IMR-90 (cell line): ENCODE results near the gene KLHL3. TPM values are rescaled to one million over a fixed set of nuclear protein-coding genes. Genes with fewer than 3 reads are reported as not detected.

Experiments used
- ATAC-seq: fragments of 200-7000 bp; cut with Tn5 transposase; 2 replicates; pipeline ENCODE4 v1.9.1; 2020; ENCODE audit warnings: low read depth, mild to moderate bottlenecking, moderate library complexity
- BruUV-seq: library from RNA; stranded (reverse); fragments of 400-500 nt; replicated peaks from 2 replicates; lab custom pipeline; 2021; lab: Mats Ljungman, UMichigan
- CTCF ChIA-PET: fragments of 300-600 bp; formaldehyde crosslinking; extraction: SDS; loops from one replicate; lab custom pipeline; 2021; ENCODE audit warnings: antibody characterized with exemption; lab: Yijun Ruan, JAX
- POLR2A ChIA-PET: fragments of 300-600 bp; sonication (Branson Sonifier 250); formaldehyde crosslinking; loops from one replicate; lab custom pipeline; 2022; ENCODE audit warnings: antibody characterized with exemption; ENCODE audit not compliant: unreplicated experiment; lab: Charles Lee
- DNase-seq: peaks from one replicate; pipeline ENCODE4 v3.0.0; 2013
- H2AFZ ChIP-seq: replicated peaks from 2 replicates; pipeline ENCODE3; 2013; ENCODE audit warnings: low read length, mild to moderate bottlenecking; ENCODE audit not compliant: poor library complexity
- H2AK5ac ChIP-seq: 2 replicates; pipeline ENCODE4 v1.6.1; 2013; ENCODE audit warnings: low read depth, low read length, inconsistent platforms
- H2AK9ac ChIP-seq: replicated peaks from 2 replicates; pipeline ENCODE3; 2013; ENCODE audit warnings: mild to moderate bottlenecking, low read depth, low read length, moderate library complexity; ENCODE audit not compliant: poor library complexity
- H2BK120ac ChIP-seq: 2 replicates; pipeline ENCODE4 v1.6.1; 2013; ENCODE audit warnings: low read depth, low read length, inconsistent platforms
- H2BK15ac ChIP-seq: 3 replicates; pipeline ENCODE4 v1.6.1; 2013; ENCODE audit warnings: low read depth, low read length, inconsistent platforms
- H2BK20ac ChIP-seq: 2 replicates; pipeline ENCODE4 v1.6.1; 2013; ENCODE audit warnings: low read depth, mild to moderate bottlenecking, inconsistent platforms, low read length, moderate library complexity
- H2BK5ac ChIP-seq: 2 replicates; pipeline ENCODE4 v1.6.1; 2013; ENCODE audit warnings: mild to moderate bottlenecking, low read depth, low read length, inconsistent platforms; ENCODE audit not compliant: poor library complexity, severe bottlenecking
- H3K14ac ChIP-seq: replicated peaks from 2 replicates; pipeline ENCODE4 v1.6.1; 2013; ENCODE audit warnings: low read depth, low read length, inconsistent platforms
- H3K18ac ChIP-seq: 2 replicates; pipeline ENCODE4 v1.6.1; 2013; ENCODE audit warnings: low read depth, low read length, control low read depth
- H3K23ac ChIP-seq: 2 replicates; pipeline ENCODE4 v1.6.1; 2013; ENCODE audit warnings: low read depth, low read length, inconsistent platforms
- H3K27ac ChIP-seq: 2 replicates; pipeline ENCODE4 v1.5.1; 2013; ENCODE audit warnings: mild to moderate bottlenecking, control low read depth, low read length; ENCODE audit not compliant: insufficient read depth
- H3K27me3 ChIP-seq: 2 replicates; pipeline ENCODE4 v1.6.1; 2013; ENCODE audit warnings: low read length; ENCODE audit not compliant: control insufficient read depth, insufficient read depth
- H3K36me3 ChIP-seq: 2 replicates; pipeline ENCODE4 v1.6.1; 2013; ENCODE audit warnings: low read length, mixed read lengths; ENCODE audit not compliant: control insufficient read depth, insufficient read depth
- H3K4ac ChIP-seq: 2 replicates; pipeline ENCODE4 v1.6.1; 2013; ENCODE audit warnings: low read depth, low read length, inconsistent platforms
- H3K4me1 ChIP-seq: 2 replicates; pipeline ENCODE4 v1.6.1; 2013; ENCODE audit warnings: low read length, mixed read lengths; ENCODE audit not compliant: control insufficient read depth, insufficient read depth
- H3K4me2 ChIP-seq: 2 replicates; pipeline ENCODE4 v1.6.1; 2013; ENCODE audit warnings: low read depth, mild to moderate bottlenecking, control low read depth, low read length, moderate library complexity
- H3K4me3 ChIP-seq: 2 replicates; pipeline ENCODE4 v1.5.1; 2013; ENCODE audit warnings: low read depth, mild to moderate bottlenecking, control low read depth, low read length, moderate library complexity; ENCODE audit not compliant: insufficient read depth
- H3K56ac ChIP-seq: 2 replicates; pipeline ENCODE4 v1.6.1; 2013; ENCODE audit warnings: low read length, inconsistent platforms; ENCODE audit not compliant: insufficient read depth; ENCODE audit errors: extremely low read depth
- H3K79me1 ChIP-seq, 2 experiments: 2 replicates each; pipeline ENCODE4 v1.6.1; 2013; ENCODE audit warnings: low read length in 2 of 2, inconsistent platforms in 1 of 2, low read depth in 1 of 2
- H3K9ac ChIP-seq: 2 replicates; pipeline ENCODE4 v1.6.1; 2013; ENCODE audit warnings: low read depth, low read length, control low read depth
- H3K9me1 ChIP-seq: 2 replicates; pipeline ENCODE4 v1.6.1; 2013; ENCODE audit warnings: low read length, inconsistent platforms; ENCODE audit not compliant: insufficient read depth
- H3K9me3 ChIP-seq: 2 replicates; pipeline ENCODE4 v1.6.1; 2013; ENCODE audit warnings: low read length; ENCODE audit not compliant: control insufficient read depth, insufficient read depth
- H4K20me1 ChIP-seq: 2 replicates; pipeline ENCODE4 v1.6.1; 2013; ENCODE audit warnings: low read length, inconsistent platforms; ENCODE audit not compliant: insufficient read depth
- H4K5ac ChIP-seq: 2 replicates; pipeline ENCODE4 v1.6.1; 2013; ENCODE audit warnings: mild to moderate bottlenecking, low read depth, low read length, control low read depth
- H4K8ac ChIP-seq, 2 experiments: 2 replicates each; pipeline ENCODE4 v1.6.1; 2013; ENCODE audit warnings: low read depth in 2 of 2, low read length in 2 of 2, control low read depth in 1 of 2, inconsistent platforms in 1 of 2
- H4K91ac ChIP-seq: 2 replicates; pipeline ENCODE4 v1.6.1; 2013; ENCODE audit warnings: low read depth, low read length, inconsistent platforms; ENCODE audit not compliant: insufficient read depth
- BHLHE40 ChIP-seq: fragments of 150-350 bp; IDR thresholded peaks from 2 replicates; pipeline ENCODE4 v1.6.1; 2016; ENCODE audit warnings: mild to moderate bottlenecking, low read depth, low read length
- CHD1 ChIP-seq: IDR thresholded peaks from 2 replicates; pipeline ENCODE4 v1.6.1; 2012; ENCODE audit warnings: low read depth, low read length, improper control_type of control experiment
- FOS ChIP-seq: fragments of 150-350 bp; IDR thresholded peaks from 2 replicates; pipeline ENCODE4 v1.6.1; 2016; ENCODE audit warnings: low read depth, low read length
- MAFK ChIP-seq: IDR thresholded peaks from 2 replicates; pipeline ENCODE4 v1.6.1; 2012; ENCODE audit warnings: low read depth, low read length, improper control_type of control experiment
- MAZ ChIP-seq: IDR thresholded peaks from 2 replicates; pipeline ENCODE4 v1.6.1; 2012; ENCODE audit warnings: low read depth, mild to moderate bottlenecking, low read length, improper control_type of control experiment, moderate library complexity, borderline replicate concordance
- MXI1 ChIP-seq: IDR thresholded peaks from 2 replicates; pipeline ENCODE4 v1.6.1; 2012; ENCODE audit warnings: low read depth, mild to moderate bottlenecking, low read length, moderate library complexity, borderline replicate concordance
- NFE2L2 ChIP-seq: fragments of 150-350 bp; IDR thresholded peaks from 2 replicates; pipeline ENCODE4 v1.6.1; 2016; ENCODE audit warnings: low read depth, mild to moderate bottlenecking, low read length
- POLR2A ChIP-seq: IDR thresholded peaks from 2 replicates; pipeline ENCODE4 v1.6.1; 2012; ENCODE audit warnings: mild to moderate bottlenecking, low read depth, low read length
- RAD21 ChIP-seq: IDR thresholded peaks from 2 replicates; pipeline ENCODE4 v1.6.1; 2012; ENCODE audit warnings: low read length, improper control_type of control experiment
- RCOR1 ChIP-seq: IDR thresholded peaks from 2 replicates; pipeline ENCODE4 v1.6.1; 2012; ENCODE audit warnings: mild to moderate bottlenecking, low read length, improper control_type of control experiment; ENCODE audit not compliant: insufficient replicate concordance
- RFX5 ChIP-seq: IDR thresholded peaks from 2 replicates; pipeline ENCODE4 v1.8.0; 2012; ENCODE audit warnings: low read depth, mild to moderate bottlenecking, low read length, moderate library complexity
- SMC3 ChIP-seq: fragments of 150-350 bp; IDR thresholded peaks from 2 replicates; pipeline ENCODE4 v1.6.1; 2016; ENCODE audit warnings: low read depth, mild to moderate bottlenecking, antibody characterized with exemption, low read length, moderate library complexity
- WGBS, 2 experiments: methylation state at CpG; one replicate each; pipeline versions ENCODE4 v1.1.5 to v1.1.7; 2013; ENCODE audit warnings: missing lambda C conversion rate in 2 of 2; ENCODE audit not compliant: insufficient read length in 1 of 2; ENCODE audit errors: extremely low coverage in 2 of 2; 5-methylcytosine and 5-hydroxymethylcytosine counted together
- dilution Hi-C: fragments of 300-500 bp; cut with HindIII; formaldehyde crosslinking; loops from one replicate; pipeline ENCODE4 v1.14.3; 2018; ENCODE audit warnings: low sequenced_read_pairs; ENCODE audit not compliant: unreplicated experiment
- in situ Hi-C: fragments of 300-500 bp; cut with MboI; formaldehyde crosslinking; loops from 3 replicates; pipeline ENCODE4 v1.14.3; 2019; ENCODE audit warnings: low sequenced_read_pairs, inconsistent platforms, mixed read lengths
- intact Hi-C: fragments of 100-400 bp; cut with micrococcal nuclease; formaldehyde crosslinking; loops from 2 replicates; pipeline ENCODE4 v1.10.0; 2022
- polyA plus RNA-seq, 3 experiments: library from polyadenylated mRNA; depleted of rRNA; stranded (reverse); fragments of >200 nt; gene quantifications; 2 replicates each; pipeline ENCODE4 v1.2.3, GENCODE V29; 2012; ENCODE audit warnings: low replicate concordance in 1 of 3
- total RNA-seq: library from RNA; depleted of rRNA; stranded (reverse); fragments of >200 nt; gene quantifications from 2 replicates; pipeline ENCODE4 v1.2.3, GENCODE V29; 2012
- TF ChIP-seq, protein P1 (sequence below): fragments of 150-350 bp; IDR thresholded peaks from 2 replicates; pipeline ENCODE4 v1.6.1; 2017; ENCODE audit warnings: mild to moderate bottlenecking, antibody characterized with exemption, low read length, low read depth

KLHL3 gene
- total and polyA plus RNA-seq, 2 of the 4 experiments (the other 2 are of a cell fraction), result 2.3 to 4.1 TPM

DNA sequence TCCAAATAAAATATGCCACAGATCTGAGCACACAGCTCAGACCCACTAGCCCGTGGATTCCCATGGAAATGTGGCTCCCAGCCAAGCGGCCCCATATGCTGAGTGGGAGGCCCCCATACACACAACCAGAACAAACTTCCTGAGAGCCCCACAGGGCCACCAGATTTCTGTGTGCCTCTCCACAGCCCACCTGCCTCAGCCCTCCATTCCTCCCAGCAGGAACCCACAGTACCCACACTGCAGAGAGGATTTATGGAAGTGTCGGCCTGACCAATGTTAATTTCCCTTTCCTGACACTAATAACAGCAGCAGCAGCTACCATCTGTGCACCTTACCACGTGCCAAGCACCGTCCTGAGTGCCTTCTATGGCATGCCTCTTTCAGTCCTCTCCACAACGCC, 137.5 kb downstream of the KLHL3 start:
- H3K4ac ChIP-seq, result no peak overlapping the region
- CTCF ChIA-PET, result interaction anchor here (0.8 kb wide), 1 partner anchor 21 kb away, joined by 5 read pairs; no protein-coding TSS in a partner anchor
- no peaks in the 10 kb centered on the region for H3K79me1 ChIP-seq
- ATAC-seq, result no peak
- H2BK120ac ChIP-seq, result no peak overlapping the region
- H4K20me1 ChIP-seq, result no peaks in the 10 kb centered on the region
- no peaks in the 10 kb centered on the region for H3K9me3 ChIP-seq
- in situ Hi-C loops (no loop called here), dilution Hi-C loops (no loop called here), intact Hi-C loops (no loop called here)
- no peak overlapping the region for H3K18ac ChIP-seq
- H3K4me2 ChIP-seq, result no peak overlapping the region
- no peaks in the 10 kb centered on the region for H3K9me1 ChIP-seq
- H3K23ac ChIP-seq, result no peak overlapping the region
- no peak overlapping the region for H3K9ac ChIP-seq
- H3K56ac ChIP-seq, result no peak overlapping the region
- WGBS, 2 experiments, result no CpG with 5 or more reads among the region's 6 CpGs
- no peak overlapping the region for H3K27ac ChIP-seq
- no peak for DNase-seq
- no peak overlapping the region for H2AK9ac ChIP-seq
- H2AFZ ChIP-seq, result no peak overlapping the region
- H3K36me3 ChIP-seq, result no peaks in the 10 kb centered on the region
- no peak overlapping the region for H2BK15ac ChIP-seq
- no peak overlapping the region for H2BK20ac ChIP-seq
- BruUV-seq, result no TSS peak
- POLR2A ChIA-PET, result no interaction called here
- no peaks in the 10 kb centered on the region for H3K4me1 ChIP-seq
- no peak overlapping the region for H2BK5ac ChIP-seq
- H3K27me3 ChIP-seq, result peaks cover 1% of the 10 kb centered on the region; the same call in 1 of the 2 replicates
- no peak overlapping the region for H4K91ac ChIP-seq
- TF ChIP-seq FOS, result no peak
- TF ChIP-seq, protein P1, sequence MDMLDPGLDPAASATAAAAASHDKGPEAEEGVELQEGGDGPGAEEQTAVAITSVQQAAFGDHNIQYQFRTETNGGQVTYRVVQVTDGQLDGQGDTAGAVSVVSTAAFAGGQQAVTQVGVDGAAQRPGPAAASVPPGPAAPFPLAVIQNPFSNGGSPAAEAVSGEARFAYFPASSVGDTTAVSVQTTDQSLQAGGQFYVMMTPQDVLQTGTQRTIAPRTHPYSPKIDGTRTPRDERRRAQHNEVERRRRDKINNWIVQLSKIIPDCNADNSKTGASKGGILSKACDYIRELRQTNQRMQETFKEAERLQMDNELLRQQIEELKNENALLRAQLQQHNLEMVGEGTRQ, result no peak
- TF ChIP-seq BHLHE40, result no peak
- TF ChIP-seq NFE2L2, result no peak
- no peak for TF ChIP-seq POLR2A
- TF ChIP-seq RCOR1, result no peak
- no peak for TF ChIP-seq MAZ
- TF ChIP-seq RFX5, result no peak
- no peak for TF ChIP-seq SMC3
- no peak for TF ChIP-seq RAD21
- no peak for TF ChIP-seq CHD1
- no peak for TF ChIP-seq MXI1
- no peak for TF ChIP-seq MAFK
- no peak overlapping the region for H3K4me3 ChIP-seq
- no peak overlapping the region for H2AK5ac ChIP-seq
- H4K8ac ChIP-seq, result no peak overlapping the region
- H3K14ac ChIP-seq, result no peak overlapping the region
- H4K5ac ChIP-seq, result no peak overlapping the region
